ENCODE results near the gene PLA2G7. TPM values are rescaled to one million over a fixed set of nuclear protein-coding genes. Genes with fewer than 3 reads are reported as not detected.

PLA2G7 gene
- not detected in 2 replicates for total RNA-seq (2014; rRNA removed; shearing (Covaris generic))
- not detected in 2 replicates for total RNA-seq (2022)
- Bru-seq, nascent RNA = not detected
- not detected for BruChase-seq, experiment 1, labeled RNA remaining after a 6-hour chase
- BruChase-seq, experiment 2, labeled RNA remaining after a 2-hour chase = not detected
- long read RNA-seq = 0 reads

DNA sequence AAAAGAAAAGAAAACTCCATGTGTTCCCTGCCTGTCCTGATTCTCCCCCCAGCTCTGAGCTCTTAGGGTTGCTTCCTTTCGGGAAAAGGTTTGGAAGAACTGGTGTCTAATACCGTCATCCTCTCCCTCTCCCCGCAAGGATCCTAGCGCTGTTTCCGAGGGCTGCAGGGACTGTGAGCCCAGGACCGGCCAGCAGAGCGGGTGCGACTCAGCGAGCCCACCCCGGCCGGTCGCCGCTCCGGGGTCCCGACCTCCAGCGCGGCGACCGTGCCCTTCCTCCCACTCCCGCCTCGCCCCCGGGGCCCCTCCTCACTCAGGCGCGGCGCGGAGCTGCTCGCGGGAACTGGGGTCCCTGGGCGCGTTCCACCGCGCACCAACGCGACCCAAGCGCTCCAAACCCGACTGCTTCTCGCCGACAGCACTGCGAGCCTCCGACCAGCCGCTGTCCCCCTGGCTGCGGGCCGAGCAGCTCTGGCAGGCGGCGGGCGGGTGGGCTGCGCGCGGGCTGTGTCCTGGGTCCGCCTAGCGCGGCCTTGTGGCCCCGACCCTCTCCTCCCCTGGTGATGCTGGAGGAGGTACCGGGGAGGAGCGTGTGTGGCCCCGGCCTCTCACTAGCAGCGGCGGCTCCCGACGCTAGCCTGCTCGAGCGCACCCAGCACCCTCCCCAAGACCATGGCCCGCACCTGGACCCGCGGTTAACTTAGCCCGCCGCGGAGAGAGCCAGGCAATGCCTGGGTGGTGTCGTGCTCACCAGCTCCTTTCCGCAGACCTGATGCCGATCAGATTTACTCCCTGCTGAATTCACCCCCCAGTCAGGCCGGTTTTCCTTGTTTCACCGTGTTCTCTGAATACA is at the start of gene PLA2G7:
Gene PLA2G7, minus strand, starts transcription at position 509 of the 853 bp plus-strand sequence. CDS start 12,484 bp downstream, outside the sequence.
- no peak within 1 kb of the TSS for H3K4me3 ChIP-seq (ENCODE audit: low read depth, low read length, poor library complexity, severe bottlenecking)
- no peak within 1 kb of the TSS for H3K4me2 ChIP-seq (ENCODE audit: low read length)
- H2AFZ ChIP-seq (ENCODE audit: low read length) = no peak within 1 kb of the TSS
- no peaks in the 10 kb centered on the region for H3K79me2 ChIP-seq (ENCODE audit: insufficient read depth, low read depth, low read length)
- POLR2A ChIA-PET = interaction anchor here (1.1 kb wide), 1 partner anchor 12 kb away, joined by 3 read pairs; the partner anchor contains the start of gene ANKRD66
- no peak within 1 kb of the TSS for H3K27ac ChIP-seq (ENCODE audit: low read depth, low read length, poor library complexity, severe bottlenecking)
- no peaks in the 10 kb centered on the region for H4K20me1 ChIP-seq (ENCODE audit: insufficient read depth, low read length)
- CTCF ChIA-PET (ENCODE audit: unreplicated experiment) = no interaction called here
- no peaks in the 10 kb centered on the region for H3K36me3 ChIP-seq (ENCODE audit: insufficient read depth, low read length)
- no peaks in the 10 kb centered on the region for H3K4me1 ChIP-seq (ENCODE audit: insufficient read depth, low read length, poor library complexity, severe bottlenecking)
- TF ChIP-seq CTCF (conservative IDR thresholded peaks at IDR 0.05; ENCODE audit: low read length) (no peak), EZH2phosphoT487 (IDR thresholded peaks at IDR 0.05; ENCODE audit: borderline replicate concordance, low read depth, low read length) (no peak)
- BruUV-seq (replicated peaks) = no TSS peak
- intact Hi-C loops (cut with micrococcal nuclease; ENCODE audit: unreplicated experiment) = no loop called here
- no peaks in the 10 kb centered on the region for H3K9me3 ChIP-seq (ENCODE audit: low read length)
- DNase-seq (ENCODE audit: low spot score) = no peak
- H3K9me2 ChIP-seq (ENCODE audit: insufficient read depth, low read length) = no peaks in the 10 kb centered on the region

GRCh38 chr6:46784535-46784934 is 49.4 kb upstream of the PLA2G7 start:
- no peaks in the 10 kb centered on the region for H4K20me1 ChIP-seq (ENCODE audit: insufficient read depth, low read length)
- no peak overlapping the region for H3K27ac ChIP-seq (ENCODE audit: low read depth, low read length, poor library complexity, severe bottlenecking)
- CTCF ChIA-PET (ENCODE audit: unreplicated experiment) = no interaction called here
- no peak overlapping the region for H3K4me3 ChIP-seq (ENCODE audit: low read depth, low read length, poor library complexity, severe bottlenecking)
- no peak overlapping the region for H2AFZ ChIP-seq (ENCODE audit: low read length)
- POLR2A ChIA-PET = no interaction called here
- no TSS peak for BruUV-seq (replicated peaks)
- no peaks in the 10 kb centered on the region for H3K9me3 ChIP-seq (ENCODE audit: low read length)
- no peaks in the 10 kb centered on the region for H3K4me1 ChIP-seq (ENCODE audit: insufficient read depth, low read length, poor library complexity, severe bottlenecking)
- H3K79me2 ChIP-seq (ENCODE audit: insufficient read depth, low read depth, low read length) = no peaks in the 10 kb centered on the region
- H3K9me2 ChIP-seq (ENCODE audit: insufficient read depth, low read length) = no peaks in the 10 kb centered on the region
- no peak overlapping the region for H3K4me2 ChIP-seq (ENCODE audit: low read length)
- intact Hi-C loops (cut with micrococcal nuclease; ENCODE audit: unreplicated experiment) = loop anchor here (10.0 kb wide), 1 partner anchor 690 kb away; no protein-coding TSS in a partner anchor
- TF ChIP-seq CTCF (conservative IDR thresholded peaks at IDR 0.05; ENCODE audit: low read length) = no peak
- no peak for TF ChIP-seq EZH2phosphoT487 (IDR thresholded peaks at IDR 0.05; ENCODE audit: borderline replicate concordance, low read depth, low read length)
- H3K36me3 ChIP-seq (ENCODE audit: insufficient read depth, low read length) = no peaks in the 10 kb centered on the region
- DNase-seq (ENCODE audit: low spot score) = no peak

All from OCI-LY7 (cell line).